IMR-90 (cell line): ENCODE results near the gene NCKIPSD. TPM values are rescaled to one million over a fixed set of nuclear protein-coding genes. Genes with fewer than 3 reads are reported as not detected.

Experiments
- ATAC-seq: fragments of 200-7000 bp; cut with Tn5 transposase; 2 replicates; pipeline ENCODE4 v1.9.1; 2020; ENCODE audit warnings: low read depth, mild to moderate bottlenecking, moderate library complexity
- BruUV-seq: library from RNA; stranded (reverse); fragments of 400-500 nt; replicated peaks from 2 replicates; lab custom pipeline; 2021; lab: Mats Ljungman, UMichigan
- CTCF ChIA-PET: fragments of 300-600 bp; formaldehyde crosslinking; extraction: SDS; loops from one replicate; lab custom pipeline; 2021; ENCODE audit warnings: antibody characterized with exemption; lab: Yijun Ruan, JAX
- POLR2A ChIA-PET: fragments of 300-600 bp; sonication (Branson Sonifier 250); formaldehyde crosslinking; loops from one replicate; lab custom pipeline; 2022; ENCODE audit warnings: antibody characterized with exemption; ENCODE audit not compliant: unreplicated experiment; lab: Charles Lee
- DNase-seq: peaks from one replicate; pipeline ENCODE4 v3.0.0; 2013
- H2AFZ ChIP-seq: replicated peaks from 2 replicates; pipeline ENCODE3; 2013; ENCODE audit warnings: low read length, mild to moderate bottlenecking; ENCODE audit not compliant: poor library complexity
- H2AK5ac ChIP-seq: 2 replicates; pipeline ENCODE4 v1.6.1; 2013; ENCODE audit warnings: low read depth, low read length, inconsistent platforms
- H2AK9ac ChIP-seq: replicated peaks from 2 replicates; pipeline ENCODE3; 2013; ENCODE audit warnings: mild to moderate bottlenecking, low read depth, low read length, moderate library complexity; ENCODE audit not compliant: poor library complexity
- H2BK120ac ChIP-seq: 2 replicates; pipeline ENCODE4 v1.6.1; 2013; ENCODE audit warnings: low read depth, low read length, inconsistent platforms
- H2BK15ac ChIP-seq: 3 replicates; pipeline ENCODE4 v1.6.1; 2013; ENCODE audit warnings: low read depth, low read length, inconsistent platforms
- H2BK20ac ChIP-seq: 2 replicates; pipeline ENCODE4 v1.6.1; 2013; ENCODE audit warnings: low read depth, mild to moderate bottlenecking, inconsistent platforms, low read length, moderate library complexity
- H2BK5ac ChIP-seq: 2 replicates; pipeline ENCODE4 v1.6.1; 2013; ENCODE audit warnings: mild to moderate bottlenecking, low read depth, low read length, inconsistent platforms; ENCODE audit not compliant: poor library complexity, severe bottlenecking
- H3K14ac ChIP-seq: replicated peaks from 2 replicates; pipeline ENCODE4 v1.6.1; 2013; ENCODE audit warnings: low read depth, low read length, inconsistent platforms
- H3K18ac ChIP-seq: 2 replicates; pipeline ENCODE4 v1.6.1; 2013; ENCODE audit warnings: low read depth, low read length, control low read depth
- H3K23ac ChIP-seq: 2 replicates; pipeline ENCODE4 v1.6.1; 2013; ENCODE audit warnings: low read depth, low read length, inconsistent platforms
- H3K27ac ChIP-seq: 2 replicates; pipeline ENCODE4 v1.5.1; 2013; ENCODE audit warnings: mild to moderate bottlenecking, control low read depth, low read length; ENCODE audit not compliant: insufficient read depth
- H3K27me3 ChIP-seq: 2 replicates; pipeline ENCODE4 v1.6.1; 2013; ENCODE audit warnings: low read length; ENCODE audit not compliant: control insufficient read depth, insufficient read depth
- H3K36me3 ChIP-seq: 2 replicates; pipeline ENCODE4 v1.6.1; 2013; ENCODE audit warnings: low read length, mixed read lengths; ENCODE audit not compliant: control insufficient read depth, insufficient read depth
- H3K4ac ChIP-seq: 2 replicates; pipeline ENCODE4 v1.6.1; 2013; ENCODE audit warnings: low read depth, low read length, inconsistent platforms
- H3K4me1 ChIP-seq: 2 replicates; pipeline ENCODE4 v1.6.1; 2013; ENCODE audit warnings: low read length, mixed read lengths; ENCODE audit not compliant: control insufficient read depth, insufficient read depth
- H3K4me2 ChIP-seq: 2 replicates; pipeline ENCODE4 v1.6.1; 2013; ENCODE audit warnings: low read depth, mild to moderate bottlenecking, control low read depth, low read length, moderate library complexity
- H3K4me3 ChIP-seq: 2 replicates; pipeline ENCODE4 v1.5.1; 2013; ENCODE audit warnings: low read depth, mild to moderate bottlenecking, control low read depth, low read length, moderate library complexity; ENCODE audit not compliant: insufficient read depth
- H3K56ac ChIP-seq: 2 replicates; pipeline ENCODE4 v1.6.1; 2013; ENCODE audit warnings: low read length, inconsistent platforms; ENCODE audit not compliant: insufficient read depth; ENCODE audit errors: extremely low read depth
- H3K79me1 ChIP-seq, 2 experiments: 2 replicates each; pipeline ENCODE4 v1.6.1; 2013; ENCODE audit warnings: low read length in 2 of 2, inconsistent platforms in 1 of 2, low read depth in 1 of 2
- H3K9ac ChIP-seq: 2 replicates; pipeline ENCODE4 v1.6.1; 2013; ENCODE audit warnings: low read depth, low read length, control low read depth
- H3K9me1 ChIP-seq: 2 replicates; pipeline ENCODE4 v1.6.1; 2013; ENCODE audit warnings: low read length, inconsistent platforms; ENCODE audit not compliant: insufficient read depth
- H3K9me3 ChIP-seq: 2 replicates; pipeline ENCODE4 v1.6.1; 2013; ENCODE audit warnings: low read length; ENCODE audit not compliant: control insufficient read depth, insufficient read depth
- H4K20me1 ChIP-seq: 2 replicates; pipeline ENCODE4 v1.6.1; 2013; ENCODE audit warnings: low read length, inconsistent platforms; ENCODE audit not compliant: insufficient read depth
- H4K5ac ChIP-seq: 2 replicates; pipeline ENCODE4 v1.6.1; 2013; ENCODE audit warnings: mild to moderate bottlenecking, low read depth, low read length, control low read depth
- H4K8ac ChIP-seq, 2 experiments: 2 replicates each; pipeline ENCODE4 v1.6.1; 2013; ENCODE audit warnings: low read depth in 2 of 2, low read length in 2 of 2, control low read depth in 1 of 2, inconsistent platforms in 1 of 2
- H4K91ac ChIP-seq: 2 replicates; pipeline ENCODE4 v1.6.1; 2013; ENCODE audit warnings: low read depth, low read length, inconsistent platforms; ENCODE audit not compliant: insufficient read depth
- BHLHE40 ChIP-seq: fragments of 150-350 bp; IDR thresholded peaks from 2 replicates; pipeline ENCODE4 v1.6.1; 2016; ENCODE audit warnings: mild to moderate bottlenecking, low read depth, low read length
- CEBPB ChIP-seq: IDR thresholded peaks from 2 replicates; pipeline ENCODE4 v1.6.1; 2012; ENCODE audit warnings: low read depth, low read length, improper control_type of control experiment
- CHD1 ChIP-seq: IDR thresholded peaks from 2 replicates; pipeline ENCODE4 v1.6.1; 2012; ENCODE audit warnings: low read depth, low read length, improper control_type of control experiment
- FOS ChIP-seq: fragments of 150-350 bp; IDR thresholded peaks from 2 replicates; pipeline ENCODE4 v1.6.1; 2016; ENCODE audit warnings: low read depth, low read length
- MAFK ChIP-seq: IDR thresholded peaks from 2 replicates; pipeline ENCODE4 v1.6.1; 2012; ENCODE audit warnings: low read depth, low read length, improper control_type of control experiment
- MAZ ChIP-seq: IDR thresholded peaks from 2 replicates; pipeline ENCODE4 v1.6.1; 2012; ENCODE audit warnings: low read depth, mild to moderate bottlenecking, low read length, improper control_type of control experiment, moderate library complexity, borderline replicate concordance
- MXI1 ChIP-seq: IDR thresholded peaks from 2 replicates; pipeline ENCODE4 v1.6.1; 2012; ENCODE audit warnings: low read depth, mild to moderate bottlenecking, low read length, moderate library complexity, borderline replicate concordance
- NFE2L2 ChIP-seq: fragments of 150-350 bp; IDR thresholded peaks from 2 replicates; pipeline ENCODE4 v1.6.1; 2016; ENCODE audit warnings: low read depth, mild to moderate bottlenecking, low read length
- POLR2A ChIP-seq: IDR thresholded peaks from 2 replicates; pipeline ENCODE4 v1.6.1; 2012; ENCODE audit warnings: mild to moderate bottlenecking, low read depth, low read length
- RAD21 ChIP-seq: IDR thresholded peaks from 2 replicates; pipeline ENCODE4 v1.6.1; 2012; ENCODE audit warnings: low read length, improper control_type of control experiment
- RCOR1 ChIP-seq: IDR thresholded peaks from 2 replicates; pipeline ENCODE4 v1.6.1; 2012; ENCODE audit warnings: mild to moderate bottlenecking, low read length, improper control_type of control experiment; ENCODE audit not compliant: insufficient replicate concordance
- RFX5 ChIP-seq: IDR thresholded peaks from 2 replicates; pipeline ENCODE4 v1.8.0; 2012; ENCODE audit warnings: low read depth, mild to moderate bottlenecking, low read length, moderate library complexity
- SMC3 ChIP-seq: fragments of 150-350 bp; IDR thresholded peaks from 2 replicates; pipeline ENCODE4 v1.6.1; 2016; ENCODE audit warnings: low read depth, mild to moderate bottlenecking, antibody characterized with exemption, low read length, moderate library complexity
- dilution Hi-C: fragments of 300-500 bp; cut with HindIII; formaldehyde crosslinking; loops from one replicate; pipeline ENCODE4 v1.14.3; 2018; ENCODE audit warnings: low sequenced_read_pairs; ENCODE audit not compliant: unreplicated experiment
- in situ Hi-C: fragments of 300-500 bp; cut with MboI; formaldehyde crosslinking; loops from 3 replicates; pipeline ENCODE4 v1.14.3; 2019; ENCODE audit warnings: low sequenced_read_pairs, inconsistent platforms, mixed read lengths
- intact Hi-C: fragments of 100-400 bp; cut with micrococcal nuclease; formaldehyde crosslinking; loops from 2 replicates; pipeline ENCODE4 v1.10.0; 2022
- polyA plus RNA-seq, 3 experiments: library from polyadenylated mRNA; depleted of rRNA; stranded (reverse); fragments of >200 nt; gene quantifications; 2 replicates each; pipeline ENCODE4 v1.2.3, GENCODE V29; 2012; ENCODE audit warnings: low replicate concordance in 1 of 3
- total RNA-seq: library from RNA; depleted of rRNA; stranded (reverse); fragments of >200 nt; gene quantifications from 2 replicates; pipeline ENCODE4 v1.2.3, GENCODE V29; 2012
- TF ChIP-seq, protein P1 (sequence below): fragments of 150-350 bp; IDR thresholded peaks from 2 replicates; pipeline ENCODE4 v1.6.1; 2017; ENCODE audit warnings: mild to moderate bottlenecking, antibody characterized with exemption, low read length, low read depth
- TF ChIP-seq, protein P2 (sequence below): fragments of 150-350 bp; IDR thresholded peaks from 2 replicates; pipeline ENCODE4 v1.6.1; 2016; ENCODE audit warnings: low read depth, mild to moderate bottlenecking, low read length, moderate library complexity, borderline replicate concordance
- TF ChIP-seq, protein P3 (sequence below): conservative IDR thresholded peaks from 2 replicates; pipeline ENCODE4 v1.5.1; 2012; ENCODE audit warnings: mild to moderate bottlenecking, low read depth, low read length, improper control_type of control experiment

Gene NCKIPSD
- total and polyA plus RNA-seq, 2 of the 4 experiments (the other 2 are of a cell fraction) = 21.0 to 38.3 TPM

DNA sequence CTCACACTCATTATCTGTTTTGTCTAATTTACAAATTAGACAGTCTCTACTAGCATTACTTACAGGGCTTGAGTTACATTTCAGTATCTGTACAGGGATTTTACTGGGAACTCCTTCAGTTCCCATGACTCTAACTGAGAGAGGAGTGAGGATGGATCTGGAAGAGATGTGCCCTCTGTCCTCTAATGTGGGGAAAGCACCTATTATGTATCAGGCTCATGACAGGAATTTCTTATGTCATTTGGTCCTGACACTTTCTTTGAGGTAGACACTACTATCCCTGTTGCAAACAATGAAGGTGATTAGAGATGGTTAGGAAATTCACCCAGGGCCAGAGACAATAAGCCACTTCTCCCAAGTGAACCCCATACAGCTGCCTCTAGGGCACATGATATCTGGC, 10.9 kb upstream of the NCKIPSD start:
- no TSS peak for BruUV-seq
- Histone ChIP-seq H3K27me3 (no peaks in the 10 kb centered on the region), H3K4me3 (no peak overlapping the region), H3K4ac (no peak overlapping the region), H3K14ac (no peak overlapping the region), H3K36me3 (peaks cover 49% of the 10 kb centered on the region), H3K18ac (no peak overlapping the region), H3K4me1 (peaks cover 29% of the 10 kb centered on the region), H4K8ac (no peak overlapping the region), H3K9me1 (peaks cover 27% of the 10 kb centered on the region), H4K5ac (no peak overlapping the region), H3K56ac (no peak overlapping the region), H3K4me2 (no peak overlapping the region), H3K9ac (no peak overlapping the region), H3K9me3 (no peaks in the 10 kb centered on the region), H3K23ac (no peak overlapping the region; the same call in 1 of the 2 replicates), H4K20me1 (peaks cover 88% of the 10 kb centered on the region), H4K91ac (no peak overlapping the region), H2BK15ac (no peak overlapping the region), H2BK20ac (no peak overlapping the region), H2BK120ac (no peak overlapping the region), H2AK9ac (no peak overlapping the region), H3K79me1 (peaks cover 41 to 80% of the 10 kb centered on the region in 2 experiments), H2AFZ (no peak overlapping the region), H2BK5ac (no peak overlapping the region), H2AK5ac (no peak overlapping the region), H3K27ac (no peak overlapping the region)
- TF ChIP-seq, protein P1, sequence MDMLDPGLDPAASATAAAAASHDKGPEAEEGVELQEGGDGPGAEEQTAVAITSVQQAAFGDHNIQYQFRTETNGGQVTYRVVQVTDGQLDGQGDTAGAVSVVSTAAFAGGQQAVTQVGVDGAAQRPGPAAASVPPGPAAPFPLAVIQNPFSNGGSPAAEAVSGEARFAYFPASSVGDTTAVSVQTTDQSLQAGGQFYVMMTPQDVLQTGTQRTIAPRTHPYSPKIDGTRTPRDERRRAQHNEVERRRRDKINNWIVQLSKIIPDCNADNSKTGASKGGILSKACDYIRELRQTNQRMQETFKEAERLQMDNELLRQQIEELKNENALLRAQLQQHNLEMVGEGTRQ = no peak
- TF ChIP-seq NFE2L2 (no peak), CEBPB (no peak), MXI1 (no peak), MAFK (no peak), RFX5 (no peak), RAD21 (no peak), CHD1 (no peak), BHLHE40 (no peak), RCOR1 (no peak), SMC3 (no peak), POLR2A (no peak), MAZ (no peak), FOS (no peak)
- TF ChIP-seq, protein P2, sequence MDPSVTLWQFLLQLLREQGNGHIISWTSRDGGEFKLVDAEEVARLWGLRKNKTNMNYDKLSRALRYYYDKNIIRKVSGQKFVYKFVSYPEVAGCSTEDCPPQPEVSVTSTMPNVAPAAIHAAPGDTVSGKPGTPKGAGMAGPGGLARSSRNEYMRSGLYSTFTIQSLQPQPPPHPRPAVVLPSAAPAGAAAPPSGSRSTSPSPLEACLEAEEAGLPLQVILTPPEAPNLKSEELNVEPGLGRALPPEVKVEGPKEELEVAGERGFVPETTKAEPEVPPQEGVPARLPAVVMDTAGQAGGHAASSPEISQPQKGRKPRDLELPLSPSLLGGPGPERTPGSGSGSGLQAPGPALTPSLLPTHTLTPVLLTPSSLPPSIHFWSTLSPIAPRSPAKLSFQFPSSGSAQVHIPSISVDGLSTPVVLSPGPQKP = no peak
- TF ChIP-seq, protein P3, sequence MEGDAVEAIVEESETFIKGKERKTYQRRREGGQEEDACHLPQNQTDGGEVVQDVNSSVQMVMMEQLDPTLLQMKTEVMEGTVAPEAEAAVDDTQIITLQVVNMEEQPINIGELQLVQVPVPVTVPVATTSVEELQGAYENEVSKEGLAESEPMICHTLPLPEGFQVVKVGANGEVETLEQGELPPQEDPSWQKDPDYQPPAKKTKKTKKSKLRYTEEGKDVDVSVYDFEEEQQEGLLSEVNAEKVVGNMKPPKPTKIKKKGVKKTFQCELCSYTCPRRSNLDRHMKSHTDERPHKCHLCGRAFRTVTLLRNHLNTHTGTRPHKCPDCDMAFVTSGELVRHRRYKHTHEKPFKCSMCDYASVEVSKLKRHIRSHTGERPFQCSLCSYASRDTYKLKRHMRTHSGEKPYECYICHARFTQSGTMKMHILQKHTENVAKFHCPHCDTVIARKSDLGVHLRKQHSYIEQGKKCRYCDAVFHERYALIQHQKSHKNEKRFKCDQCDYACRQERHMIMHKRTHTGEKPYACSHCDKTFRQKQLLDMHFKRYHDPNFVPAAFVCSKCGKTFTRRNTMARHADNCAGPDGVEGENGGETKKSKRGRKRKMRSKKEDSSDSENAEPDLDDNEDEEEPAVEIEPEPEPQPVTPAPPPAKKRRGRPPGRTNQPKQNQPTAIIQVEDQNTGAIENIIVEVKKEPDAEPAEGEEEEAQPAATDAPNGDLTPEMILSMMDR = no peak
- dilution Hi-C loops = no loop called here
- CTCF ChIA-PET = interaction anchor here (2.5 kb wide), 1 partner anchor 43 kb away, joined by 7 read pairs; no protein-coding TSS in a partner anchor
- POLR2A ChIA-PET = no interaction called here
- no peak for ATAC-seq
- DNase-seq = no peak
- intact Hi-C loops = no loop called here
- in situ Hi-C loops = no loop called here
